Amniotic epithelial cell (primary cell): ENCODE measurements around the gene MTR.
"Not testable (repeated sequence)": the region's sequence is repeated elsewhere in the genome, so short reads cannot be mapped to it uniquely, and the experiment has no call there.

ENCODE experiments used
- DNase-seq: peaks from one replicate; pipeline ENCODE4 v3.0.0-alpha.2; 2010; ENCODE audit warnings: low read depth

Gene MTR

GRCh38 chr1:236833575-236833974 is 38.5 kb downstream of the MTR start:
- peak; percentile 57 for DNase-seq

- DNase-seq, result no peak
Observed at GRCh38 chr1:236834876-236835275, 39.8 kb downstream of the MTR start.

- DNase-seq, result peak; percentile 89
Observed at GRCh38 chr1:236835491-236835890, 40.4 kb downstream of the MTR start.

GRCh38 chr1:236836157-236836556 is 41.1 kb downstream of the MTR start:
- DNase-seq, result peak; percentile 86

GRCh38 chr1:236837115-236837514 is 42.0 kb downstream of the MTR start:
- DNase-seq, result no peak

GRCh38 chr1:236837897-236838296 is 42.8 kb downstream of the MTR start:
- DNase-seq, result no peak

- no peak for DNase-seq
Observed at GRCh38 chr1:236841341-236841740, 46.2 kb downstream of the MTR start.

GRCh38 chr1:236844499-236845271 is 49.6 kb downstream of the MTR start:
- DNase-seq, result peak; percentile 72

- peak; percentile 50 for DNase-seq
Observed at GRCh38 chr1:236845830-236846229, 50.7 kb downstream of the MTR start.

- no peak for DNase-seq
Observed at GRCh38 chr1:236848274-236848923, 53.3 kb downstream of the MTR start.

GRCh38 chr1:236850077-236850979 is 55.2 kb downstream of the MTR start:
- DNase-seq, result no peak

- DNase-seq, result no peak
Observed at GRCh38 chr1:236851871-236852270, 56.8 kb downstream of the MTR start.

- peak; percentile 91 for DNase-seq
Observed at GRCh38 chr1:236853921-236854604, 59.0 kb downstream of the MTR start.

GRCh38 chr1:236854605-236854983 is 59.5 kb downstream of the MTR start:
- DNase-seq, result peak; percentile 87

GRCh38 chr1:236856649-236857048 is 61.6 kb downstream of the MTR start:
- not testable (repeated sequence) for DNase-seq

GRCh38 chr1:236858165-236858564 is 63.1 kb downstream of the MTR start:
- DNase-seq, result no peak

- DNase-seq, result peak; percentile 91
Observed at GRCh38 chr1:236860101-236860500, 65.0 kb downstream of the MTR start.

GRCh38 chr1:236860674-236861073 is 65.6 kb downstream of the MTR start:
- DNase-seq, result no peak

- DNase-seq, result peak; percentile 92
Observed at GRCh38 chr1:236861560-236862218, 66.6 kb downstream of the MTR start.

GRCh38 chr1:236862219-236862591 is 67.1 kb downstream of the MTR start:
- DNase-seq, result no peak

GRCh38 chr1:236862615-236863211 is 67.6 kb downstream of the MTR start:
- peak; percentile 59 for DNase-seq
